Nephron progenitor cell (in vitro differentiated cells): ENCODE results near the gene RPS6KL1.

Source experiments
- DNase-seq: peaks from one replicate; pipeline ENCODE4 v3.0.0; 2021
- H3K27ac Mint-ChIP-seq: 2 replicates; pipeline ENCODE4 v1.8.0; 2021; ENCODE audit warnings: mild to moderate bottlenecking, moderate library complexity, mixed read lengths
- H3K27me3 Mint-ChIP-seq: 2 replicates; pipeline ENCODE4 v1.8.0; 2021; ENCODE audit warnings: mild to moderate bottlenecking, low read depth, mixed read lengths; ENCODE audit not compliant: poor library complexity
- H3K36me3 Mint-ChIP-seq: 2 replicates; pipeline ENCODE4 v1.8.0; 2021; ENCODE audit warnings: low read depth, mixed read lengths
- H3K4me1 Mint-ChIP-seq: 2 replicates; pipeline ENCODE4 v1.8.0; 2021; ENCODE audit warnings: mixed read lengths
- H3K4me3 Mint-ChIP-seq: 2 replicates; pipeline ENCODE4 v1.8.0; 2021; ENCODE audit warnings: mild to moderate bottlenecking, moderate library complexity, mixed read lengths
- H3K9me3 Mint-ChIP-seq: 2 replicates; pipeline ENCODE4 v1.8.0; 2021; ENCODE audit warnings: mild to moderate bottlenecking, moderate library complexity, mixed read lengths
- CTCF ChIP-seq: fragments of 200-600 bp; sonication (generic); IDR thresholded peaks from 2 replicates; pipeline ENCODE4 v1.5.0; 2021; ENCODE audit warnings: antibody characterized with exemption

Gene RPS6KL1

DNA sequence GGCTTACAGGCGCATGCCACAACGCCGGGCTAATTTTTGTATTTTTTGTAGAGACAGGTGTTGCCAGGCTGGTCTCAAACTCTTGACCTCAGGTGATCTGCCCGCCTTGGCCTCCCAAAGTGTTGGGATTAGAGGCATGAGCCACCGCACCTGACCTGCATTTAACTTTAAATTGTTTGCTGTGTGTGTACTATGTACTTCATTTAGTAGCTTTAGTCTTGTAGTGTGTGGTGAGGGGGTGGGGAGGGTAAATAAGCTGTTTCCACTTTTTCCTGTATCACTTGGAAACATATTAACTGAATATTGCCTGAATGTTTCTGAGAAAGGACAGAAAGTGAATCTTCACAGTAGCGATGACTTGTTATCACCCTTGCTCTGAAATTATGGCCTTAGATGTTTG is 32.8 kb downstream of the RPS6KL1 start:
- no peaks in the 10 kb centered on the region for H3K9me3 Mint-ChIP-seq
- H3K4me1 Mint-ChIP-seq: peaks cover 26% of the 10 kb centered on the region
- H3K27ac Mint-ChIP-seq: no peak overlapping the region
- DNase-seq: no peak
- TF ChIP-seq CTCF: no peak
- H3K27me3 Mint-ChIP-seq: no peaks in the 10 kb centered on the region
- no peak overlapping the region for H3K4me3 Mint-ChIP-seq
- peaks cover 61% of the 10 kb centered on the region for H3K36me3 Mint-ChIP-seq

GRCh38 chr14:74888164-74889158 is 34.6 kb downstream of the RPS6KL1 start:
- Mint-ChIP-seq H3K4me3 (no peak overlapping the region), H3K4me1 (peaks cover 42% of the 10 kb centered on the region), H3K36me3 (peaks cover 46% of the 10 kb centered on the region), H3K27ac (peak overlapping the region; percentile 85), H3K27me3 (no peaks in the 10 kb centered on the region), H3K9me3 (no peaks in the 10 kb centered on the region)
- TF ChIP-seq CTCF: no peak
- DNase-seq: no peak

GRCh38 chr14:74886001-74886400 is 37.1 kb downstream of the RPS6KL1 start:
- Mint-ChIP-seq H3K4me1 (peaks cover 61% of the 10 kb centered on the region), H3K36me3 (peaks cover 23% of the 10 kb centered on the region), H3K9me3 (no peaks in the 10 kb centered on the region), H3K27ac (peak overlapping the region; percentile 73), H3K27me3 (no peaks in the 10 kb centered on the region), H3K4me3 (no peak overlapping the region)
- DNase-seq: no peak
- no peak for TF ChIP-seq CTCF

- peak overlapping the region; percentile 99 for H3K27ac Mint-ChIP-seq
- peak overlapping the region; percentile 100 for H3K4me3 Mint-ChIP-seq
- H3K4me1 Mint-ChIP-seq: peaks cover 60% of the 10 kb centered on the region
- H3K9me3 Mint-ChIP-seq: no peaks in the 10 kb centered on the region
- DNase-seq: peak; percentile 57
- H3K36me3 Mint-ChIP-seq: peaks cover 8% of the 10 kb centered on the region
- no peak for TF ChIP-seq CTCF
- peaks cover 9% of the 10 kb centered on the region for H3K27me3 Mint-ChIP-seq
Observed at GRCh38 chr14:74882103-74882920, 40.7 kb downstream of the RPS6KL1 start.

- TF ChIP-seq CTCF: no peak
- H3K27me3 Mint-ChIP-seq: peaks cover 9% of the 10 kb centered on the region
Observed at GRCh38 chr14:74881431-74882102, 41.5 kb downstream of the RPS6KL1 start, which contains the start of gene DLST. TSS of gene DLST (plus strand) at chr14:74881916. CDS start at chr14:74881954, 38 bp downstream.

More at GRCh38 chr14:74881431-74882102, 41.5 kb downstream of the RPS6KL1 start, which contains the start of gene DLST:
- peak within 1 kb of the TSS; percentile 100 for H3K4me3 Mint-ChIP-seq
- peaks cover 61% of the 10 kb centered on the region for H3K4me1 Mint-ChIP-seq
- peak; percentile 91 for DNase-seq
- H3K36me3 Mint-ChIP-seq: peaks cover 8% of the 10 kb centered on the region
- peak within 1 kb of the TSS; percentile 99 for H3K27ac Mint-ChIP-seq
- H3K9me3 Mint-ChIP-seq: no peaks in the 10 kb centered on the region
